Left ventricle myocardium inferior (tissue), 1 donor: Measurements from ENCODE around the gene BMAL1. TPM values are rescaled to one million over a fixed set of nuclear protein-coding genes. Genes with fewer than 3 reads are reported as not detected.

Experiments used
- DNase-seq: peaks from one replicate; pipeline ENCODE4 v3.0.0-alpha.2; 2020
- H3K27ac ChIP-seq: fragments of 200-600 bp; replicated peaks from 2 replicates; pipeline ENCODE4 v1.8.0; 2021
- H3K27me3 ChIP-seq: fragments of 200-600 bp; 2 replicates; pipeline ENCODE4 v1.8.0; 2021; ENCODE audit warnings: low read depth
- H3K36me3 ChIP-seq: fragments of 200-600 bp; 2 replicates; pipeline ENCODE4 v1.8.0; 2021
- H3K4me1 ChIP-seq: fragments of 200-600 bp; 2 replicates; pipeline ENCODE4 v1.8.0; 2021
- H3K4me3 ChIP-seq: fragments of 200-600 bp; 2 replicates; pipeline ENCODE4 v1.8.0; 2021; ENCODE audit warnings: mild to moderate bottlenecking, moderate library complexity
- H3K9me3 ChIP-seq: fragments of 200-600 bp; replicated peaks from 2 replicates; pipeline ENCODE4 v1.8.0; 2021
- CTCF ChIP-seq: fragments of 200-600 bp; IDR thresholded peaks from 2 replicates; pipeline ENCODE4 v1.8.0; 2021; ENCODE audit warnings: antibody characterized with exemption, mild to moderate bottlenecking, borderline replicate concordance
- intact Hi-C: fragments of 100-400 bp; cut with micrococcal nuclease; formaldehyde crosslinking; loops from one replicate; pipeline ENCODE4 v1.11.0; 2022
- total RNA-seq: library from RNA; stranded (reverse); fragmentation: NEBNext Ultra II Directional; extraction: Animal tissue kit (Norgen Biotek cat#: 25700); gene quantifications from one replicate; pipeline ENCODE4 v1.2.1, GENCODE V29; 2021
- donor health status: DM: no; HTN: yes; CAD: no; lungs with severe emphysema.

Gene BMAL1
- total RNA-seq, 1 donor from 2014 or later = 7.1 TPM

GRCh38 chr11:13291800-13292199 is 14.2 kb downstream of the BMAL1 start:
- Histone ChIP-seq H3K27me3 (no peaks in the 10 kb centered on the region), H3K9me3 (no peaks in the 10 kb centered on the region), H3K36me3 (no peaks in the 10 kb centered on the region), H3K4me1 (peaks cover 59% of the 10 kb centered on the region), H3K27ac (no peak overlapping the region), H3K4me3 (no peak overlapping the region)
- intact Hi-C loops = no loop called here
- no peak for TF ChIP-seq CTCF
- DNase-seq = no peak

GRCh38 chr11:13292970-13293369 is 15.4 kb downstream of the BMAL1 start:
- no peak for TF ChIP-seq CTCF
- H3K27ac ChIP-seq = no peak overlapping the region
- H3K9me3 ChIP-seq = no peaks in the 10 kb centered on the region
- H3K27me3 ChIP-seq = no peaks in the 10 kb centered on the region
- no peak overlapping the region for H3K4me3 ChIP-seq
- intact Hi-C loops = no loop called here
- H3K4me1 ChIP-seq = peaks cover 59% of the 10 kb centered on the region
- no peak for DNase-seq
- no peaks in the 10 kb centered on the region for H3K36me3 ChIP-seq

- DNase-seq = no peak
- H3K27ac ChIP-seq = no peak overlapping the region
- H3K4me3 ChIP-seq = no peak overlapping the region
- no peaks in the 10 kb centered on the region for H3K27me3 ChIP-seq
- no peaks in the 10 kb centered on the region for H3K36me3 ChIP-seq
- no peaks in the 10 kb centered on the region for H3K9me3 ChIP-seq
- intact Hi-C loops = no loop called here
- peaks cover 66% of the 10 kb centered on the region for H3K4me1 ChIP-seq
- no peak for TF ChIP-seq CTCF
These were observed 16.6 kb downstream of the BMAL1 start for GRCh38 chr11:13294178-13294577.

- DNase-seq = no peak
- Histone ChIP-seq H3K36me3 (no peaks in the 10 kb centered on the region), H3K27ac (no peak overlapping the region), H3K27me3 (no peaks in the 10 kb centered on the region), H3K4me3 (no peak overlapping the region), H3K4me1 (peaks cover 71% of the 10 kb centered on the region), H3K9me3 (no peaks in the 10 kb centered on the region)
- intact Hi-C loops = no loop called here
- no peak for TF ChIP-seq CTCF
These were observed 17.4 kb downstream of the BMAL1 start for GRCh38 chr11:13294771-13295579.

- H3K27me3 ChIP-seq = no peaks in the 10 kb centered on the region
- no peak for TF ChIP-seq CTCF
- no peaks in the 10 kb centered on the region for H3K36me3 ChIP-seq
- H3K4me1 ChIP-seq = peaks cover 76% of the 10 kb centered on the region
- DNase-seq = no peak
- no peak overlapping the region for H3K4me3 ChIP-seq
- intact Hi-C loops = no loop called here
- H3K27ac ChIP-seq = peak overlapping the region; percentile 39
- H3K9me3 ChIP-seq = no peaks in the 10 kb centered on the region
These were observed 19.8 kb downstream of the BMAL1 start for GRCh38 chr11:13297308-13297916.
